HFFc6 (cell line): ENCODE data around the gene LDLRAD4. TPM values are rescaled to one million over a fixed set of nuclear protein-coding genes. Genes with fewer than 3 reads are reported as not detected.

ENCODE experiments used
- DNase-seq: peaks from one replicate; pipeline ENCODE4 v3.0.0-alpha.2; 2018
- H3K27ac Mint-ChIP-seq: 2 replicates; pipeline ENCODE4 v1.8.0; 2020; ENCODE audit warnings: mild to moderate bottlenecking, mixed read lengths
- H3K27me3 Mint-ChIP-seq: 2 replicates; pipeline ENCODE4 v1.8.0; 2021; ENCODE audit warnings: mild to moderate bottlenecking, moderate library complexity, mixed read lengths; ENCODE audit not compliant: insufficient read depth
- H3K36me3 Mint-ChIP-seq: 2 replicates; pipeline ENCODE4 v1.8.0; 2021; ENCODE audit warnings: low read depth, mixed read lengths
- H3K4me1 Mint-ChIP-seq: 2 replicates; pipeline ENCODE4 v1.8.0; 2020; ENCODE audit warnings: low read depth, mixed read lengths
- H3K4me3 Mint-ChIP-seq: 2 replicates; pipeline ENCODE4 v1.8.0; 2020; ENCODE audit warnings: mild to moderate bottlenecking, moderate library complexity, mixed read lengths
- H3K9me3 Mint-ChIP-seq: 2 replicates; pipeline ENCODE4 v1.8.0; 2020; ENCODE audit warnings: mild to moderate bottlenecking, mixed read lengths
- CTCF ChIP-seq: fragments of 200-600 bp; sonication (generic); IDR thresholded peaks from 2 replicates; pipeline ENCODE4 v1.5.0; 2021; ENCODE audit warnings: antibody characterized with exemption, mild to moderate bottlenecking
- total RNA-seq, 6 experiments: library from RNA; stranded (reverse); fragmentation: NEBNext Ultra II Directional; extraction: Animal tissue kit (Norgen Biotek cat#: 25700); gene quantifications; 2 replicates in 1 of 6; 3 replicates in 5 of 6; pipeline ENCODE4 v1.2.3, GENCODE V29; 2021

The LDLRAD4 gene
- total RNA-seq, 6 experiments from 2014 or later: not detected

DNA sequence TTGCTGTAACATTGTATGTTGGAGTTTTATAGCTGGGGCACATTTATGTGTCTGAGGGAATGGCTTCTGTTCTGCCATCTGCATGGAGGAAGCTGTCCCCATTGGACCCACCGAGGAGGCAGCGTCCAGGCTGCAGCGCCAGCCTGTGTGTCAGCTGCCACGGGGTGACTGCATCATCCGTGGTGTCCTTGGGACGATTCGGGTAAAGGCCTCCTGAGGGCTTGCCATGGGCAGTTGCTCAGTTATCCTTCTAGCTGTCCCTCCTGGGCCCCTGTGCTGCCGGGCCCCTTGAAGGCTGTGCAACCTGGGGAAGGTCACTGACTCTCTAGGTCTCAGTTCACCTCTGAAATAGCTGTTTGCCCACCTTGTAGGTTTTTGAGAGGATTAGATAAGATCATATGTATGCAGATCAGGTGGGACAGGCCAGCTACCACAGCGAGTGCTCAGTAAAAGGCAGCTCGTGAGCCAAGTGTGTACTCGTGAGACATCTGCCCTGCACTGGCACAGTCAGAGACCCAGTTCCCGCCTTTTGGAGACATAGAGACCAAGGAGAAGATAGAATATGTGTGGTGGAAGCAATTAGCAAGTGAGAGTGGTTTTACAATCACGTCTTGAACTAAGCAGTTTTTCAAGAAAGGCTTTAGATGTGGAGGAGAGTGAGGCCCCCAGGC, 10.6 kb downstream of the LDLRAD4 start:
- Mint-ChIP-seq H3K27me3 (peaks cover 27% of the 10 kb centered on the region), H3K4me3 (no peak overlapping the region), H3K27ac (no peak overlapping the region), H3K9me3 (no peaks in the 10 kb centered on the region; the same call in 1 of the 2 replicates), H3K36me3 (no peaks in the 10 kb centered on the region), H3K4me1 (no peaks in the 10 kb centered on the region)
- no peak for DNase-seq
- TF ChIP-seq CTCF: no peak

DNA sequence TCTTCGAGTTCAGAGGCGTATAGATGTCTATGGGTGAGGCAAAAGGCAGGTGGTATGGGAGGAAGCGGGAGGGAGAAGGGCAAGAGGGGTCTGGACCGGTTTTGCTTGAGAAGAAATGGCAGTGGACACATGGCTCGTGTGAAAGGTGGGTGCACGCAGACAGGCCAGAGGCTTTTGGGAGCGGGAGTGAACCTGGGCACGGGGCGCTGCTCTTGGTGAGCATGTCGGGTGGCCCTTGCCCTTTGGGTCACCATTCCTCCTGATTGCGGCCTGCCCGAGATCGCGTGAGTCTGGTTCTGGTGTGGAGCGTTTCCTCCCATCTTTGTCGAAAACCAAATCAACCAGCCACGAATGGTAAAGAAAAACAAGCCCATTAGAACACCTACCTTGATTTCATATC, 12.6 kb downstream of the LDLRAD4 start:
- no peak for DNase-seq
- Mint-ChIP-seq H3K4me1 (no peaks in the 10 kb centered on the region), H3K27ac (no peak overlapping the region), H3K36me3 (no peaks in the 10 kb centered on the region), H3K4me3 (no peak overlapping the region), H3K27me3 (peaks cover 22% of the 10 kb centered on the region), H3K9me3 (no peaks in the 10 kb centered on the region; the same call in 1 of the 2 replicates)
- TF ChIP-seq CTCF: no peak

DNA sequence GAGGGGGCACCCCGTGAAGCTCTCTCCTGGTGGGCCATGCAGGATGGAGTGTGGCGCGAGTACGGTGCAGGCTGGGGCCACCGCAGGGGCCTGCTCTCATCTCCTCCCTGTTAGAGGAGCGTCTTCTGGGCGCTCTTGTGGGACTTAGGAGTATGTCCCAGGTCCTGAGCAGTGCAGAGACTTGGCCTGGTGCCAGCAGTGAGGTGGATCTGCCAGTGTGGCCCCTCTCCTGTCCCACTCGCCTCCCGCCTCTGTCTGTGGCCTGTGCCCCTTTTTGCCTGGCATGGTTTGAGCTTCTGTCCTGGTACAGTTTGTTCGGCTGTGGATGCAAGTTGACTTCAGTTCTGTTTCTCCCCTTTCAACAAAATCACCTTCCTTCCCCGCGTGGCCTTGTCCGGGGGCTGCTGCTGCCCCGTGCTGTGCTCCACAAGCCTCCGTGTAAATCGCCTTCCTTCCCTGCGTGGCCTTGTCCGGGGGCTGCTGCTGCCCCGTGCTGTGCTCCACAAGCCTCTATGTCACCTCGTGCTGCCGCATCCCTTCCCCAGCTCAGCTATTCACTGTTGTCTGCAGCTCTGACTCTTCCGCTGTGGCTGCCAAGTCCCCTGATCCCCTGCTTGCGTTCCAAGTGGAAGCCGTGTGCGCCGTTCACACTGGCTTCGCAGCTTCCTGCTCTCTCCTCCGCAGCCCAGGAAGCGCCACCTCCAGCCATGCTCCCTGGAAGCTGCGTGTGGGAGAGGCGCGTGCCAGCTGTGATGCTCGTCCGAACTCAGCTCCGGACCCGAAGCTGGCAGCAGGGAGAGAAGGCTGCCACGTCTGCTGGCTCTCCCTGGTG, 13.7 kb downstream of the LDLRAD4 start:
- H3K9me3 Mint-ChIP-seq: no peaks in the 10 kb centered on the region; the same call in 1 of the 2 replicates
- no peak for TF ChIP-seq CTCF
- H3K36me3 Mint-ChIP-seq: no peaks in the 10 kb centered on the region
- H3K4me1 Mint-ChIP-seq: no peaks in the 10 kb centered on the region
- H3K27me3 Mint-ChIP-seq: peaks cover 22% of the 10 kb centered on the region
- H3K27ac Mint-ChIP-seq: no peak overlapping the region
- no peak for DNase-seq
- no peak overlapping the region for H3K4me3 Mint-ChIP-seq

DNA sequence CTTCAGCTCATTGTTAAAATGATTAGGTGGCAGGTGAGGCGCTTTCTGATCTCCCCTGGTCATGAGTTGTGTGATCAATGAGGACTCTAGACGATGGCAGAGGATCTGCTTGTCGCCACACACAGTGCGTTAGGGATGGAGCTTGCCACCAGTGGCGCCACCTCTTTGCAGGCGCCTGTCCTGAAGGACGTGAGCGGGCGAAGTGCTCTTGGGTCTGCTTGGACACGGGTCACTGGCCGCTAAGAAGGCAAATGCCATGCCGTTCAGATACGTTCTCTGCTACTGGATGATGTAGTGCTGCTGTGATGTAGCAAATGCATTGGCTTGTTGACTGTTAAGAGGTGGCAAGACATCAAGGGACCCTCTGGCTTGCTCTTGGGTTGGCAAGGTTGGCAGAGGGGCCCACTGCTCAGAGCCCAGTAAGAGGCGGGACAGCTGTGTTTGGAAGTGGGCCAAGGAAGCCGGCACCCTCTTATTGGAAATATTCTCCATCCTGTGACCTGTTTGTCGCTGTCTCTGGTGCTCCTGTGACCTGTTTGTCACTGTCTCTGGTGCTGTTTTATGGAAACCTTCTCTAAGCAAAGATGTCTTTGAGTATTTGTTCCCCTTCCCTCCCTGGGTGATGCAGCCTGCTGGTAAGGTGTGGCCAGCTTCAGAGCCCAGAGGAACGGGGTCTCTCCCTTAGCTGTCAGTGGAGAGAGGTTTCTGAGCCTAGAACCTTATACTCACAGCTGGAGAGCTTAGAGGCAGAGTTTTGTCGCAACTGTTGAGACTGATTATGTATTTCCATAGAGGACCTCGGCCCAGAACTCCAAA, 14.6 kb downstream of the LDLRAD4 start:
- Mint-ChIP-seq H3K9me3 (no peaks in the 10 kb centered on the region; the same call in 1 of the 2 replicates), H3K36me3 (no peaks in the 10 kb centered on the region), H3K27ac (no peak overlapping the region), H3K27me3 (peaks cover 18% of the 10 kb centered on the region), H3K4me3 (no peak overlapping the region), H3K4me1 (no peaks in the 10 kb centered on the region)
- TF ChIP-seq CTCF: no peak
- DNase-seq: no peak
